Naive B cell (primary cell): ENCODE results near the gene CEP104. TPM values are rescaled to one million over a fixed set of nuclear protein-coding genes. Genes with fewer than 3 reads are reported as not detected.

Source experiments
- ATAC-seq, 2 donors: fragments of 150-1000 bp; cut with Tn5 transposase; 2 replicates each; pipeline ENCODE4 v1.10.0; 2021; ENCODE audit warnings: low read depth in 2 of 2, mild to moderate bottlenecking in 2 of 2, moderate library complexity in 2 of 2
- DNase-seq: peaks from one replicate; pipeline ENCODE4 v3.0.0; 2022
- H3K27ac Mint-ChIP-seq, 6 donors: one replicate each; pipeline ENCODE4 v1.8.0; 2020 to 2022; ENCODE audit warnings: mild to moderate bottlenecking in 6 of 6, mixed read lengths in 6 of 6, moderate library complexity in 5 of 6, inconsistent platforms in 2 of 6
- H3K27me3 Mint-ChIP-seq, 3 donors: one replicate each; pipeline ENCODE4 v1.8.0; 2021 to 2022; ENCODE audit warnings: mixed read lengths in 3 of 3, mild to moderate bottlenecking in 1 of 3
- H3K36me3 Mint-ChIP-seq, 2 donors: one replicate each; pipeline ENCODE4 v1.8.0; 2020 to 2022; ENCODE audit warnings: mixed read lengths in 2 of 2, inconsistent platforms in 1 of 2, mild to moderate bottlenecking in 1 of 2
- H3K4me1 Mint-ChIP-seq, 3 donors: one replicate each; pipeline ENCODE4 v1.8.0; 2020 to 2022; ENCODE audit warnings: mixed read lengths in 3 of 3, inconsistent platforms in 1 of 3, mild to moderate bottlenecking in 1 of 3, moderate library complexity in 1 of 3
- H3K4me3 Mint-ChIP-seq, 8 donors: one replicate each; pipeline ENCODE4 v1.8.0; 2020 to 2022; ENCODE audit warnings: mild to moderate bottlenecking in 8 of 8, mixed read lengths in 8 of 8, moderate library complexity in 8 of 8, inconsistent platforms in 2 of 8
- H3K9me3 Mint-ChIP-seq, 7 donors: one replicate each; pipeline ENCODE4 v1.8.0; 2020 to 2022; ENCODE audit warnings: mixed read lengths in 7 of 7, mild to moderate bottlenecking in 5 of 7, inconsistent platforms in 2 of 7, moderate library complexity in 1 of 7
- polyA plus RNA-seq, 6 donors: library from polyadenylated mRNA; unstranded; fragments of 300-500 nt; fragmentation: Illumina TruSeq; gene quantifications; one replicate each; pipeline ENCODE4 v1.2.3, GENCODE V29; 2021; ENCODE audit warnings: low read depth in 6 of 6

The CEP104 gene
- 10 to 100 TPM in 5 of 6 donors, 1 to 10 TPM in 1; 8.1 to 34.6 (median 17.5) TPM for polyA plus RNA-seq

- Mint-ChIP-seq H3K27ac (peak within 1 kb of the TSS; percentile 82 to 98 (median 92)), H3K4me3 (peak within 1 kb of the TSS; percentile 94 to 99 (median 98)), H3K9me3 (no peaks in the 10 kb centered on the region), H3K36me3 (no peaks in the 10 kb centered on the region), H3K4me1 (peaks cover 18 to 40% (median 23%) of the 10 kb centered on the region in 3 donors), H3K27me3 (no peaks in the 10 kb centered on the region)
- DNase-seq (peak; percentile 99), ATAC-seq (peak; percentile 94 to 95)
Observed at GRCh38 chr1:3856923-3857790, at the start of gene CEP104, which contains the start of gene DFFB. Gene CEP104, minus strand, starts transcription at chr1:3857211. Its CDS starts 4,804 bp downstream, at chr1:3852407. Gene DFFB, plus strand, starts transcription at chr1:3857476. Its CDS starts 128 bp downstream, at chr1:3857604.

- peaks cover 10 to 24% (median 19%) of the 10 kb centered on the region in 3 donors for H3K4me1 Mint-ChIP-seq
- no peaks in the 10 kb centered on the region for H3K9me3 Mint-ChIP-seq
- peaks cover 0 to 14% (median 7%) of the 10 kb centered on the region in 3 donors for H3K27me3 Mint-ChIP-seq
- ATAC-seq (no peak), DNase-seq (no peak)
- no peaks in the 10 kb centered on the region for H3K36me3 Mint-ChIP-seq
- H3K27ac Mint-ChIP-seq, result no peak overlapping the region
- H3K4me3 Mint-ChIP-seq, result no peak overlapping the region
Observed at GRCh38 chr1:3906672-3907020, 49.6 kb upstream of the CEP104 start.

- Mint-ChIP-seq H3K4me1 (peaks cover 13 to 18% (median 15%) of the 10 kb centered on the region in 3 donors), H3K9me3 (no peaks in the 10 kb centered on the region), H3K27ac (peak overlapping the region in 1 of 6 donors; percentile 32), H3K27me3 (peaks cover 0 to 14% (median 7%) of the 10 kb centered on the region in 3 donors), H3K36me3 (no peaks in the 10 kb centered on the region), H3K4me3 (peak overlapping the region in 2 of 8 donors; percentile 59 to 68)
- ATAC-seq (no peak), DNase-seq (no peak)
Observed at GRCh38 chr1:3905953-3906671, 49.1 kb upstream of the CEP104 start.

GRCh38 chr1:3905266-3905952 lies 48.4 kb upstream of the CEP104 start:
- H3K27ac Mint-ChIP-seq, result peak overlapping the region in 1 of 6 donors; percentile 19

GRCh38 chr1:3904843-3905185 lies 47.8 kb upstream of the CEP104 start:
- DNase-seq, result no peak
- H3K9me3 Mint-ChIP-seq, result peaks cover 0 to 1% (median 0%) of the 10 kb centered on the region in 7 donors
- no peak for ATAC-seq
- H3K27me3 Mint-ChIP-seq, result peaks cover 0 to 10% (median 2%) of the 10 kb centered on the region in 3 donors
- peak overlapping the region in 1 of 8 donors; percentile 30 for H3K4me3 Mint-ChIP-seq
- no peaks in the 10 kb centered on the region for H3K36me3 Mint-ChIP-seq
- peaks cover 8 to 12% (median 10%) of the 10 kb centered on the region in 3 donors for H3K4me1 Mint-ChIP-seq
- no peak overlapping the region for H3K27ac Mint-ChIP-seq

More at GRCh38 chr1:3905266-3905952, 48.4 kb upstream of the CEP104 start:
- no peaks in the 10 kb centered on the region for H3K9me3 Mint-ChIP-seq
- no peak for ATAC-seq
- peaks cover 9 to 13% (median 12%) of the 10 kb centered on the region in 3 donors for H3K4me1 Mint-ChIP-seq
- no peak for DNase-seq
- peak overlapping the region in 2 of 8 donors; percentile 59 to 68 for H3K4me3 Mint-ChIP-seq
- H3K36me3 Mint-ChIP-seq, result no peaks in the 10 kb centered on the region
- H3K27me3 Mint-ChIP-seq, result peaks cover 0 to 14% (median 7%) of the 10 kb centered on the region in 3 donors

GRCh38 chr1:3904006-3904842 lies 47.2 kb upstream of the CEP104 start:
- Mint-ChIP-seq H3K4me1 (peaks cover 9 to 12% (median 10%) of the 10 kb centered on the region in 3 donors), H3K27me3 (peaks cover 0 to 7% (median 0%) of the 10 kb centered on the region in 3 donors), H3K9me3 (peaks cover 0 to 1% (median 0%) of the 10 kb centered on the region in 7 donors), H3K4me3 (peak overlapping the region in 2 of 8 donors; percentile 51 to 89), H3K27ac (peak overlapping the region in 2 of 6 donors; percentile 48 to 56), H3K36me3 (no peaks in the 10 kb centered on the region)
- no peak for DNase-seq
- no peak for ATAC-seq

- peak overlapping the region in 5 of 8 donors; percentile 1 to 89 (median 51) for H3K4me3 Mint-ChIP-seq
- no peak for DNase-seq
- peaks cover 0 to 4% (median 0%) of the 10 kb centered on the region in 3 donors for H3K27me3 Mint-ChIP-seq
- H3K27ac Mint-ChIP-seq, result peak overlapping the region in 3 of 6 donors; percentile 48 to 62 (median 56)
- H3K9me3 Mint-ChIP-seq, result peaks cover 0 to 5% (median 2%) of the 10 kb centered on the region in 7 donors
- no peaks in the 10 kb centered on the region for H3K36me3 Mint-ChIP-seq
- peaks cover 14 to 21% (median 16%) of the 10 kb centered on the region in 3 donors for H3K4me1 Mint-ChIP-seq
- ATAC-seq, result no peak
Observed at GRCh38 chr1:3903141-3904005, 46.4 kb upstream of the CEP104 start.

- Mint-ChIP-seq H3K9me3 (peaks cover 0 to 12% (median 9%) of the 10 kb centered on the region in 7 donors), H3K36me3 (peaks cover 0 to under 1% of the 10 kb centered on the region in 2 donors), H3K27me3 (no peaks in the 10 kb centered on the region), H3K4me3 (peak overlapping the region in 6 of 8 donors; percentile 59 to 98 (median 91)), H3K4me1 (peaks cover 14 to 23% (median 22%) of the 10 kb centered on the region in 3 donors), H3K27ac (peak overlapping the region in 2 of 6 donors; percentile 47 to 49)
- no peak for DNase-seq
- no peak for ATAC-seq
Observed at GRCh38 chr1:3902571-3903091, 45.6 kb upstream of the CEP104 start.

- Mint-ChIP-seq H3K27me3 (no peaks in the 10 kb centered on the region), H3K27ac (peak overlapping the region in 3 of 6 donors; percentile 22 to 64 (median 54)), H3K4me3 (peak overlapping the region; percentile 80 to 99 (median 96)), H3K36me3 (peaks cover 4 to 6% of the 10 kb centered on the region in 2 donors), H3K9me3 (peaks cover 3 to 18% (median 14%) of the 10 kb centered on the region in 7 donors), H3K4me1 (peaks cover 18 to 25% (median 25%) of the 10 kb centered on the region in 3 donors)
- ATAC-seq (no peak), DNase-seq (no peak)
Observed at GRCh38 chr1:3902111-3902511, 45.1 kb upstream of the CEP104 start.

GRCh38 chr1:3900969-3901529 lies 44.0 kb upstream of the CEP104 start:
- Mint-ChIP-seq H3K9me3 (peaks cover 3 to 19% (median 16%) of the 10 kb centered on the region in 7 donors), H3K4me3 (peak overlapping the region; percentile 89 to 99 (median 96)), H3K36me3 (peaks cover 8 to 11% of the 10 kb centered on the region in 2 donors), H3K27me3 (no peaks in the 10 kb centered on the region), H3K27ac (peak overlapping the region; percentile 96 to 99 (median 98)), H3K4me1 (peaks cover 23 to 31% (median 31%) of the 10 kb centered on the region in 3 donors)
- DNase-seq (peak; percentile 82), ATAC-seq (peak; percentile 17)
